HL-60 (cell line): Measurements from ENCODE around the gene RBFA.

ENCODE experiments used
- GABPA ChIP-seq: IDR thresholded peaks from 2 replicates; pipeline ENCODE4 v1.6.1; 2012; ENCODE audit warnings: low read depth
- POLR2AphosphoS5 ChIP-seq: IDR thresholded peaks from 2 replicates; pipeline ENCODE4 v1.6.1; 2012; ENCODE audit warnings: low read depth
- TF ChIP-seq, protein P1 (sequence below): IDR thresholded peaks from one replicate; pipeline ENCODE4 v1.5.1; 2011; ENCODE audit warnings: low read length, control low read depth, inconsistent platforms; ENCODE audit not compliant: insufficient read depth
- TF ChIP-seq, protein P2 (sequence below): IDR thresholded peaks from 2 replicates; pipeline ENCODE4 v1.6.1; 2012; ENCODE audit warnings: low read depth; ENCODE audit not compliant: insufficient replicate concordance

DNA sequence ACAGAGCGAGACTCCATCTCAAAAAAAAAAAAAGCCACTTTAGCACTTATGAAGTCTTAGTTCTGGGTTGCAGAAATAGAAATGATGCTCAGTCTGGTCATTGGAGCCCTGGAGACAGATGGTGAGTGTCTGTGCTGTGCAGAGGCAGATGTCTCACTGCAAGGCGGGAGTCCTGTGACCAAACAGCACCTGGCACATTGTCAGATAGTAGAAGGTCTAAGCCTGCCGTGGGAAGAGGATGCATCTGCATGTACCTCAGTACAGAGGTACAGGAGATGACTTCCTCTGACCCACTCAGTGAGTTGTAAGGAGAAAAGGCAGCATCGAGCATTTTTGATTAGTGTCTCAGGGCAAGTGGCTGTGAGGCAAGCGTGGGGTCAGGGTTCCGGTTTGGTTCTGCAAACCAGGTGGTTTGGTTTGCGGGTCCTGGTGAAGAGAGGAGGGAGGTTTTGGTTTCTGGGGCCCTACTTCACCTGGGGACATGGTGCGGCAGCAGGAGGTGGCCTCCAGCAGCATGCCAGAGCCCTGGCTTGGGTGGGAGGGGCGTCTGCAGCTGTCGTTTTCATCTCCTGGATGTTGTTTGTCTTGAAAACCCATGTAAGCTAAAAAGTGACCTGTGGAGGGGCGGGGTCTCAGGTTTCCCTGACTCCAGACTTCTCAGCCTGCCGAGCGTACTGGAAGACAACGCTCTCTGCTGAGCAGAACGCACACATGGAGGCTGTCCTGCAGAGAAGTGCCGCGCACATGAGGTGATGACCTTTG lies 3.8 kb downstream of the RBFA start:
- TF ChIP-seq, protein P1, sequence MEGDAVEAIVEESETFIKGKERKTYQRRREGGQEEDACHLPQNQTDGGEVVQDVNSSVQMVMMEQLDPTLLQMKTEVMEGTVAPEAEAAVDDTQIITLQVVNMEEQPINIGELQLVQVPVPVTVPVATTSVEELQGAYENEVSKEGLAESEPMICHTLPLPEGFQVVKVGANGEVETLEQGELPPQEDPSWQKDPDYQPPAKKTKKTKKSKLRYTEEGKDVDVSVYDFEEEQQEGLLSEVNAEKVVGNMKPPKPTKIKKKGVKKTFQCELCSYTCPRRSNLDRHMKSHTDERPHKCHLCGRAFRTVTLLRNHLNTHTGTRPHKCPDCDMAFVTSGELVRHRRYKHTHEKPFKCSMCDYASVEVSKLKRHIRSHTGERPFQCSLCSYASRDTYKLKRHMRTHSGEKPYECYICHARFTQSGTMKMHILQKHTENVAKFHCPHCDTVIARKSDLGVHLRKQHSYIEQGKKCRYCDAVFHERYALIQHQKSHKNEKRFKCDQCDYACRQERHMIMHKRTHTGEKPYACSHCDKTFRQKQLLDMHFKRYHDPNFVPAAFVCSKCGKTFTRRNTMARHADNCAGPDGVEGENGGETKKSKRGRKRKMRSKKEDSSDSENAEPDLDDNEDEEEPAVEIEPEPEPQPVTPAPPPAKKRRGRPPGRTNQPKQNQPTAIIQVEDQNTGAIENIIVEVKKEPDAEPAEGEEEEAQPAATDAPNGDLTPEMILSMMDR: no peak
- TF ChIP-seq POLR2AphosphoS5 (no peak), GABPA (no peak)
- TF ChIP-seq, protein P2, sequence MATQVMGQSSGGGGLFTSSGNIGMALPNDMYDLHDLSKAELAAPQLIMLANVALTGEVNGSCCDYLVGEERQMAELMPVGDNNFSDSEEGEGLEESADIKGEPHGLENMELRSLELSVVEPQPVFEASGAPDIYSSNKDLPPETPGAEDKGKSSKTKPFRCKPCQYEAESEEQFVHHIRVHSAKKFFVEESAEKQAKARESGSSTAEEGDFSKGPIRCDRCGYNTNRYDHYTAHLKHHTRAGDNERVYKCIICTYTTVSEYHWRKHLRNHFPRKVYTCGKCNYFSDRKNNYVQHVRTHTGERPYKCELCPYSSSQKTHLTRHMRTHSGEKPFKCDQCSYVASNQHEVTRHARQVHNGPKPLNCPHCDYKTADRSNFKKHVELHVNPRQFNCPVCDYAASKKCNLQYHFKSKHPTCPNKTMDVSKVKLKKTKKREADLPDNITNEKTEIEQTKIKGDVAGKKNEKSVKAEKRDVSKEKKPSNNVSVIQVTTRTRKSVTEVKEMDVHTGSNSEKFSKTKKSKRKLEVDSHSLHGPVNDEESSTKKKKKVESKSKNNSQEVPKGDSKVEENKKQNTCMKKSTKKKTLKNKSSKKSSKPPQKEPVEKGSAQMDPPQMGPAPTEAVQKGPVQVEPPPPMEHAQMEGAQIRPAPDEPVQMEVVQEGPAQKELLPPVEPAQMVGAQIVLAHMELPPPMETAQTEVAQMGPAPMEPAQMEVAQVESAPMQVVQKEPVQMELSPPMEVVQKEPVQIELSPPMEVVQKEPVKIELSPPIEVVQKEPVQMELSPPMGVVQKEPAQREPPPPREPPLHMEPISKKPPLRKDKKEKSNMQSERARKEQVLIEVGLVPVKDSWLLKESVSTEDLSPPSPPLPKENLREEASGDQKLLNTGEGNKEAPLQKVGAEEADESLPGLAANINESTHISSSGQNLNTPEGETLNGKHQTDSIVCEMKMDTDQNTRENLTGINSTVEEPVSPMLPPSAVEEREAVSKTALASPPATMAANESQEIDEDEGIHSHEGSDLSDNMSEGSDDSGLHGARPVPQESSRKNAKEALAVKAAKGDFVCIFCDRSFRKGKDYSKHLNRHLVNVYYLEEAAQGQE: no peak
